Endothelial cell of umbilical vein (primary cell): Measurements from ENCODE around the gene PSMD3. TPM values are rescaled to one million over a fixed set of nuclear protein-coding genes. Genes with fewer than 3 reads are reported as not detected.

Experiments
- BruUV-seq: library from RNA; stranded (reverse); fragments of 400-500 nt; replicated peaks from 2 replicates; lab custom pipeline; 2021; lab: Mats Ljungman, UMichigan
- CTCF ChIA-PET: fragments of 300-600, 350-600 bp; sonication (Branson Sonifier 250); formaldehyde crosslinking; loops from one replicate; lab custom pipeline; 2021; ENCODE audit warnings: antibody characterized with exemption, inconsistent platforms; lab: Charles Lee
- POLR2A ChIA-PET: fragments of 300-600, 350-600 bp; sonication (Branson Sonifier 250); formaldehyde crosslinking; loops from one replicate; lab custom pipeline; 2021; ENCODE audit warnings: antibody characterized with exemption, inconsistent platforms; lab: Charles Lee
- DNase-seq: peaks from one replicate; pipeline ENCODE4 v3.0.0-alpha.2; 2011; ENCODE audit warnings: low read depth, low spot score
- FAIRE-seq: peaks from 2 replicates; lab custom pipeline; 2011; peaks lifted over from hg19 to GRCh38; lab: Jason Lieb, UNC
- H2AFZ ChIP-seq: 2 replicates; pipeline ENCODE4 v1.6.0; 2012; ENCODE audit warnings: low read depth, low read length, control low read depth, inconsistent platforms
- H3K27ac ChIP-seq: 2 replicates; pipeline ENCODE4 v1.5.1; 2011; ENCODE audit warnings: low read depth, mild to moderate bottlenecking, control low read depth, low read length, moderate library complexity; ENCODE audit not compliant: insufficient read depth
- H3K27me3 ChIP-seq, 2 experiments: 2 replicates each; pipeline versions ENCODE4 v1.6.0 to v1.6.1; 2011; ENCODE audit warnings: low read length in 2 of 2, mixed read lengths in 1 of 2; ENCODE audit not compliant: control insufficient read depth in 2 of 2, insufficient read depth in 2 of 2
- H3K36me3 ChIP-seq, 2 experiments: 2 replicates in 1 of 2; 3 replicates in 1 of 2; pipeline ENCODE4 v1.5.1; 2011; ENCODE audit warnings: low read length in 2 of 2, mild to moderate bottlenecking in 1 of 2, moderate library complexity in 1 of 2; ENCODE audit not compliant: control insufficient read depth in 2 of 2, insufficient read depth in 2 of 2; ENCODE audit errors: extremely low read depth in 1 of 2
- H3K4me1 ChIP-seq: 3 replicates; pipeline ENCODE4 v1.5.1; 2011; ENCODE audit warnings: mild to moderate bottlenecking, low read length; ENCODE audit not compliant: control insufficient read depth, insufficient read depth; ENCODE audit errors: extremely low read depth
- H3K4me2 ChIP-seq: 2 replicates; pipeline ENCODE4 v1.6.1; 2011; ENCODE audit warnings: low read length, control low read depth, mixed read lengths; ENCODE audit not compliant: insufficient read depth
- H3K4me3 ChIP-seq, 3 experiments: fragments of 200-600 bp in 1 of 3; sonication (generic), shearing (Covaris generic) in 1 of 3; replicated peaks in 1 of 3; 2 replicates each; pipeline ENCODE4 v1.5.1; 2011 to 2016; ENCODE audit warnings: control low read depth in 3 of 3, low read length in 3 of 3, mild to moderate bottlenecking in 2 of 3, inconsistent platforms in 1 of 3, low read depth in 1 of 3, moderate library complexity in 1 of 3; ENCODE audit not compliant: insufficient read depth in 1 of 3
- H3K79me2 ChIP-seq: 2 replicates; pipeline ENCODE4 v1.6.0; 2012; ENCODE audit warnings: low read length, inconsistent platforms; ENCODE audit not compliant: control insufficient read depth, insufficient read depth
- H3K9ac ChIP-seq: replicated peaks from 2 replicates; pipeline ENCODE3; 2011; ENCODE audit warnings: low read length, control low read depth; ENCODE audit not compliant: insufficient read depth; ENCODE audit errors: extremely low read depth
- H3K9me1 ChIP-seq: replicated peaks from 3 replicates; pipeline ENCODE4 v1.6.0; 2011; ENCODE audit warnings: mild to moderate bottlenecking, low read length; ENCODE audit not compliant: control insufficient read depth, insufficient read depth; ENCODE audit errors: extremely low read depth
- H3K9me3 ChIP-seq: replicated peaks from 2 replicates; pipeline ENCODE4 v1.5.1; 2012; ENCODE audit warnings: low read length, inconsistent platforms; ENCODE audit not compliant: control insufficient read depth, insufficient read depth
- H4K20me1 ChIP-seq: replicated peaks from 2 replicates; pipeline ENCODE3; 2011; ENCODE audit warnings: mild to moderate bottlenecking, low read length; ENCODE audit not compliant: control insufficient read depth, insufficient read depth; ENCODE audit errors: extremely low read depth
- EZH2 ChIP-seq: IDR thresholded peaks from 2 replicates; pipeline ENCODE4 v1.6.1; 2012; ENCODE audit warnings: borderline replicate concordance, low read depth, mild to moderate bottlenecking, moderate library complexity, low read length, inconsistent platforms; ENCODE audit not compliant: severe bottlenecking
- FOS ChIP-seq: IDR thresholded peaks from 2 replicates; pipeline ENCODE4 v1.6.1; 2011; ENCODE audit warnings: mild to moderate bottlenecking, low read length, moderate library complexity, borderline replicate concordance; ENCODE audit not compliant: insufficient read depth
- GATA2 ChIP-seq: IDR thresholded peaks from 2 replicates; pipeline ENCODE4 v1.7.0; 2011; ENCODE audit warnings: low read depth, mild to moderate bottlenecking, moderate library complexity, mixed read lengths, low read length; ENCODE audit not compliant: insufficient read length, insufficient read depth
- JUN ChIP-seq: IDR thresholded peaks from 2 replicates; pipeline ENCODE4 v1.6.1; 2011; ENCODE audit warnings: borderline replicate concordance, low read depth; ENCODE audit not compliant: insufficient read length, insufficient read depth
- MAX ChIP-seq: IDR thresholded peaks from 2 replicates; pipeline ENCODE4 v1.6.1; 2011; ENCODE audit not compliant: insufficient read depth, insufficient read length
- MYC ChIP-seq: IDR thresholded peaks from one replicate; pipeline ENCODE4 v1.6.1; 2011; ENCODE audit warnings: mild to moderate bottlenecking, low read depth, low read length
- POLR2A ChIP-seq: IDR thresholded peaks from 2 replicates; pipeline ENCODE4 v1.6.1; 2012; ENCODE audit warnings: low read depth, mild to moderate bottlenecking, control low read depth, low read length
- POLR2AphosphoS5 ChIP-seq: IDR thresholded peaks from 2 replicates; pipeline ENCODE4 v1.6.1; 2012; ENCODE audit warnings: low read depth, mild to moderate bottlenecking, control low read depth, low read length, moderate library complexity; ENCODE audit not compliant: insufficient read depth
- dilution Hi-C: fragments of 300-500 bp; cut with MboI; formaldehyde crosslinking; loops from one replicate; pipeline ENCODE4 v1.15.0; 2019; ENCODE audit warnings: low sequenced_read_pairs; ENCODE audit not compliant: extremely low pct_ligation_motif_present
- intact Hi-C: fragments of 100-400 bp; cut with micrococcal nuclease; formaldehyde crosslinking; loops from one replicate; pipeline ENCODE4 v1.10.0; 2022
- polyA plus RNA-seq, 4 experiments: library from polyadenylated mRNA; depleted of rRNA in 3 of 4; stranded (reverse) in 3 of 4; unstranded in 1 of 4; fragments of >200 nt; gene quantifications; 2 replicates each; pipeline versions ENCODE4 v1.2.1 to v1.2.3, GENCODE V29; 2011 to 2012; ENCODE audit warnings: missing spikeins in 1 of 4
- total RNA-seq: library from RNA; stranded (reverse); gene quantifications from 2 replicates; pipeline ENCODE4 v1.2.3, GENCODE V29; 2021
- TF ChIP-seq, protein P1 (sequence below), 2 donors: IDR thresholded peaks; 1 replicate in 1 of 2; 2 replicates in 1 of 2; pipeline ENCODE4 v1.5.1; 2011; ENCODE audit warnings: low read length in 2 of 2, mild to moderate bottlenecking in 2 of 2, moderate library complexity in 2 of 2, control low read depth in 1 of 2, inconsistent platforms in 1 of 2, low read depth in 1 of 2; ENCODE audit not compliant: insufficient read depth in 1 of 2; ENCODE audit errors: extremely low read depth in 1 of 2

Gene PSMD3
- total and polyA plus RNA-seq, 2 donors (not counting 3 experiments of a cell fraction or from before 2014, with no cell fraction given) = 120 to 136 TPM

DNA sequence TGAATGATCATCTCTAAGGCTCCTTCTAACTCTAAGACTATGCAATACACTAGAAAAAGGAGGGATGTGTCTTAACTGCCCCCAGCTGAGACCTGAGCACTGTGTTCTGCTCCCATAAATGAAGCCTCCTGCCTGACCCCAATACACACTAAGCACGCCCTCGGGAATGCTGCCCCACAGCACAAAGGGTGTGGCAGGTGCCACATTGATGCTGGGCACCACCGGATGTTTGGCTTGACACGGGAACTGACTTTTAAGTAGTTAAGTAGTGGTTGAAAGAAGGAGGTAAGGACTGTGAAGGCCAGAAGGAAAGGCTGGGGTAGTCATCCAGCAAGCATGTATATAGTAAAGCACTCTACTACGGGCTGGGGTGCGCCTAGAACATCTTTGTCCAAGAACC lies 13.8 kb upstream of the PSMD3 start:
- intact Hi-C loops = no loop called here

More for the DNA sequence above, 13.8 kb upstream of the PSMD3 start:
- BruUV-seq = no TSS peak
- no peak overlapping the region for H3K4me2 ChIP-seq
- FAIRE-seq = no peak
- H3K27me3 ChIP-seq = peaks cover 10 to 23% of the 10 kb centered on the region in 2 experiments
- no peak for TF ChIP-seq MYC
- no peak for TF ChIP-seq FOS
- no peak for TF ChIP-seq GATA2
- no peak for TF ChIP-seq POLR2A
- TF ChIP-seq POLR2AphosphoS5 = no peak
- TF ChIP-seq EZH2 = no peak
- no peak for TF ChIP-seq MAX
- TF ChIP-seq JUN = no peak
- TF ChIP-seq, protein P1, sequence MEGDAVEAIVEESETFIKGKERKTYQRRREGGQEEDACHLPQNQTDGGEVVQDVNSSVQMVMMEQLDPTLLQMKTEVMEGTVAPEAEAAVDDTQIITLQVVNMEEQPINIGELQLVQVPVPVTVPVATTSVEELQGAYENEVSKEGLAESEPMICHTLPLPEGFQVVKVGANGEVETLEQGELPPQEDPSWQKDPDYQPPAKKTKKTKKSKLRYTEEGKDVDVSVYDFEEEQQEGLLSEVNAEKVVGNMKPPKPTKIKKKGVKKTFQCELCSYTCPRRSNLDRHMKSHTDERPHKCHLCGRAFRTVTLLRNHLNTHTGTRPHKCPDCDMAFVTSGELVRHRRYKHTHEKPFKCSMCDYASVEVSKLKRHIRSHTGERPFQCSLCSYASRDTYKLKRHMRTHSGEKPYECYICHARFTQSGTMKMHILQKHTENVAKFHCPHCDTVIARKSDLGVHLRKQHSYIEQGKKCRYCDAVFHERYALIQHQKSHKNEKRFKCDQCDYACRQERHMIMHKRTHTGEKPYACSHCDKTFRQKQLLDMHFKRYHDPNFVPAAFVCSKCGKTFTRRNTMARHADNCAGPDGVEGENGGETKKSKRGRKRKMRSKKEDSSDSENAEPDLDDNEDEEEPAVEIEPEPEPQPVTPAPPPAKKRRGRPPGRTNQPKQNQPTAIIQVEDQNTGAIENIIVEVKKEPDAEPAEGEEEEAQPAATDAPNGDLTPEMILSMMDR (IDR thresholded peaks at IDR 0.05; ENCODE audit: extremely low read depth in 1 of 2, insufficient read depth in 1 of 2, low read depth in 1 of 2, low read length in 2 of 2) = no peak
- no peaks in the 10 kb centered on the region for H4K20me1 ChIP-seq
- no peak overlapping the region for H3K4me3 ChIP-seq
- no peak overlapping the region for H2AFZ ChIP-seq
- CTCF ChIA-PET = interaction anchor here (1.1 to 2.8 kb wide), 3 partner anchors 9 to 94 kb away, joined by 3 to 18 read pairs (median 4); no protein-coding TSS in a partner anchor
- no peaks in the 10 kb centered on the region for H3K9me3 ChIP-seq
- H3K9me1 ChIP-seq = no peaks in the 10 kb centered on the region
- no peak overlapping the region for H3K27ac ChIP-seq
- POLR2A ChIA-PET = no interaction called here
- H3K9ac ChIP-seq = no peak overlapping the region
- DNase-seq = no peak
- no peaks in the 10 kb centered on the region for H3K4me1 ChIP-seq
- dilution Hi-C loops = no loop called here
- H3K79me2 ChIP-seq = no peaks in the 10 kb centered on the region
- no peaks in the 10 kb centered on the region for H3K36me3 ChIP-seq
